RWPE1 (cell line): Measurements from ENCODE around the gene CSF1R.

Experiments
- CTCF ChIA-PET: fragments of 350-600 bp; sonication (Branson Sonifier 250); formaldehyde crosslinking; extraction: SDS; loops from one replicate; lab custom pipeline; 2021; lab: Yijun Ruan, JAX
- POLR2A ChIA-PET: fragments of 400-600 bp; formaldehyde crosslinking; extraction: SDS; loops from one replicate; lab custom pipeline; 2020; ENCODE audit warnings: antibody characterized with exemption; ENCODE audit not compliant: low non-redundant PET; lab: Yijun Ruan, JAX
- DNase-seq: peaks from one replicate; pipeline ENCODE4 v3.0.0; 2012; ENCODE audit warnings: low spot score
- H3K27ac ChIP-seq: fragments of 450-650 bp; 2 replicates; pipeline ENCODE4 v1.5.1; 2017
- TF ChIP-seq, protein P1 (sequence below): fragments of 450-650 bp; conservative IDR thresholded peaks from 2 replicates; pipeline ENCODE4 v1.5.1; 2017; ENCODE audit warnings: low read depth, mild to moderate bottlenecking

The CSF1R gene

DNA sequence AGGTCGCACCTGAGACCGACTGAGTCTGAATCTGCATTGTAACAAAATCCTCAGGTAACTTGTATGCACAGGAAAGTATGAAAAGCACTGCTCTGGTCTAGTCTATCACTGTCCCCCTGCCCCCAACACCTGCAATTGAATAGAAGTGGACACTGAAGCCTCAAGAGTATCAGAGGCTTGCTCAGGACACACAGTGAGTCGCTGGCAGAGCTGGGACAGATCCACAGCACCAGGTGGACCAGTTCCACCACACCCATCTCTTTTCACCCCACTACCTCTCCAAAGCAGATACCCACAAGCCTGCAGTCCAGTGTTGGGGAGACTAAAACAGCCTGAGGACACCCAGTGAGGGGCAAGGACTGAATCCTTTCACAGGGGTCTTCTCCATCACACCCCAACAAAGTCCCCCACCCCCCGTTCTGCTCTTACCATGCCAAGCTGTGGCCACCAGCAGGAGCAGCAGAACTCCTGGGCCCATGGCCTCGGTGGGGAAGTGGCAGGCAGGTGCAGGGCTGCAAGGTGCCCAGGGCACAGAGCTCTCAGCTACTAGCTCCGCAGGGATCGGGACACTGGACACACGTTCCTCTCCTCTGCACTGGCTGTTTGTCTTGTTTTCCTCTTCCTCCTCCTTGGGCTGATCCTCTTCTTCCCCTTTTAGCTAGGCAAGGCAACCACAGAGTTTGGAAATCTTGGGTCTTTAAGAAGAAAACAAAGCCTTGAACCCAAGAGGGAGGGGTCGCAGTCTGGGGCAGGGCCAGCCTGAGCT lies at the start of gene CSF1R:
CSF1R (minus strand) TSS at position 605 of the 766 bp plus-strand sequence; CDS start at position 478, 127 bp downstream.
- CTCF ChIA-PET = interaction anchor here (0.7 kb wide), 1 partner anchor 71 kb away, joined by 4 read pairs; no protein-coding TSS in a partner anchor
- POLR2A ChIA-PET = interaction anchor here (0.5 kb wide), 1 partner anchor 12 kb away, joined by 3 read pairs; no protein-coding TSS in a partner anchor
- DNase-seq = no peak
- H3K27ac ChIP-seq = no peak within 1 kb of the TSS
- TF ChIP-seq, protein P1, sequence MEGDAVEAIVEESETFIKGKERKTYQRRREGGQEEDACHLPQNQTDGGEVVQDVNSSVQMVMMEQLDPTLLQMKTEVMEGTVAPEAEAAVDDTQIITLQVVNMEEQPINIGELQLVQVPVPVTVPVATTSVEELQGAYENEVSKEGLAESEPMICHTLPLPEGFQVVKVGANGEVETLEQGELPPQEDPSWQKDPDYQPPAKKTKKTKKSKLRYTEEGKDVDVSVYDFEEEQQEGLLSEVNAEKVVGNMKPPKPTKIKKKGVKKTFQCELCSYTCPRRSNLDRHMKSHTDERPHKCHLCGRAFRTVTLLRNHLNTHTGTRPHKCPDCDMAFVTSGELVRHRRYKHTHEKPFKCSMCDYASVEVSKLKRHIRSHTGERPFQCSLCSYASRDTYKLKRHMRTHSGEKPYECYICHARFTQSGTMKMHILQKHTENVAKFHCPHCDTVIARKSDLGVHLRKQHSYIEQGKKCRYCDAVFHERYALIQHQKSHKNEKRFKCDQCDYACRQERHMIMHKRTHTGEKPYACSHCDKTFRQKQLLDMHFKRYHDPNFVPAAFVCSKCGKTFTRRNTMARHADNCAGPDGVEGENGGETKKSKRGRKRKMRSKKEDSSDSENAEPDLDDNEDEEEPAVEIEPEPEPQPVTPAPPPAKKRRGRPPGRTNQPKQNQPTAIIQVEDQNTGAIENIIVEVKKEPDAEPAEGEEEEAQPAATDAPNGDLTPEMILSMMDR = no peak

DNA sequence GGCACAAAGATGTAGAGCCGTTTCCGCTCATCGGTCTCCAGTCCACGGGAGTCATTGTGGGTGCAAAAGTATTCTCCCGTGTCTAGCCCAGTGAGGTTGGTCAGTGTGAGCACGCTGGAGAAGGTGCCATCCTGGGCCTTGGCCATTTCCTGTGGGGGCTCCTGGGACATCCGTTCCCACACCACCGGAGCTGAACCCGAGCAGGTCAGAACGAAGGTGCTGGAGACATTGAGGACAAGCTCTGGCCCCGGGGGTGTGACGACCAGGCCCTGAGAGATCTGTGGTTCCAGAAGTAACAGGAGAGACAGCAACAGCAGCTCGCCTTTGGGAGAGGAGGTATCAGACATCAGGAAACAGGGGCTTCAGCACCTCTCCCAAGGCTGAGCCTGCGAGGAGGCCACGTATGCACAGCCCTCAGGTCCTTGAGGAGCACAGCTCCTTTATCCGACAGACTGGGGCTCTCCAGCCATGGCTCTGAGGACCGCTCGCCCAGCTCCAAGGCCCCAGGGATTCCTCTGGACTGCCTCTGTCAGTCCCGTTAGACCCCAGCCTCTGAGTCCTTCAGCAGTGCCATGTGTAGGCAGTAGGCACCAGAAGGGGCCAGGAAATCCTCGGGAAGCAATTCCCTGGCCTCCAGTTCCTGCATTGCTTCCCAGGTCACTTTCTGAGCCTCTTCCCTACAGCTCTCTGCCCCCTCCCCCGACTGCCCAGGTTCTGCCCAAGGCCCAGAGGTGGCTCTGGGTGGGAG lies 49.4 kb upstream of the CSF1R start:
- no peak overlapping the region; the same call in 1 of the 2 replicates for H3K27ac ChIP-seq
- CTCF ChIA-PET = interaction anchor here (0.6 to 1.8 kb wide), 3 partner anchors 83 to 994 kb away, joined by 3 to 10 read pairs (median 3); partner anchors contain the start of gene ABLIM3
- DNase-seq = no peak
- POLR2A ChIA-PET = no interaction called here
- TF ChIP-seq, protein P1 = no peak

DNA sequence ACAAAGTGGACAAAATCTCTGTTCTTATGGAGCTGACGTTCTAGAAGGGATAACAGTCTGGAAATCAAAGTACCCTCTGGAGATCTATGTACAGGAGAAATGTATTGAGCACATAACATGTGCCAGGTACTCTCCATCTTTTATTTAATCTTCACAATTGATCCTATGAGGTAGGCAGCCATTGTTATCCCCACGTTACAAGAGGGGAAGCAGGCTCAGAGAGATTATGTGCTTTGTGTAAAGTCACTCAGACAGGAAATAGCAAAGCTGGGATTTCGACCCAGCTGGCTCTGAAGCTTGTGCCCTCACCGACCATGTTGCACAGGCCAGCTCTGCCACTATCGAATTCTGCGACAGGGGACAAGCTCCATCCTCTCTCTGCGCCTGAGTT lies 47.8 kb upstream of the CSF1R start:
- TF ChIP-seq, protein P1 = no peak
- DNase-seq = no peak
- ChIA-PET CTCF (interaction anchor here (0.5 to 1.8 kb wide), 3 partner anchors 27 to 419 kb away, joined by 3 to 10 read pairs (median 4); no protein-coding TSS in a partner anchor), POLR2A (no interaction called here)
- H3K27ac ChIP-seq = no peak overlapping the region

DNA sequence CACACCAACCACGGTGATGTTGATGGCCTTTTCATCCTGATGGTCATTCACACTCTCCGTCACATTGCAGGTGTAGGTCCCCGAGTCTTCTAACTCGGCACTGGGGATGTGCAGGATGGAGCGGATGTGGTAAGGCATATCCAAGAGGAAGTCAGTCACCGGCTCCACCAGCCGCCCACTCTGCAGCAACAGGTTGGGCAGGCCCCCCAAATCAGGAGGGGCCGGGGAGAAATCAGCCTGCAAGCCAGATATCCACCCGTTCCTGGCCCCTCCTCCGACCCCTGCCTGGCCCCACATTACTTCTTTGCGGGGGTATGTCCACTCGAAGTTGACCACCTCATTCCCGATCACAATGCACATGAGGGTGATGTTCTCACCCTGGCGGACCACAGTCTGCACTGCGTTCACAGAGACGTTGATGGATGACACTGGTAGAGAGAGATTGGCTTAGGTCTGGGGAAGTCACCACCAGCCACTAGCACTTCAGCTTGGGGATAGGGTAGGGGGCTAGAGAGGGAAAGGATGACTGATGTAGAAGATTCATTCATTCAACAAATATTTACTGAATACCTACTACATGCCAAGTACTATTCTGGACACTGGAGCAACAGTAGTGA lies 47.3 kb upstream of the CSF1R start:
- ChIA-PET CTCF (interaction anchor here (0.6 kb wide), 1 partner anchor 27 kb away, joined by 4 read pairs; no protein-coding TSS in a partner anchor), POLR2A (no interaction called here)
- DNase-seq = no peak
- TF ChIP-seq, protein P1 = no peak
- no peak overlapping the region for H3K27ac ChIP-seq

DNA sequence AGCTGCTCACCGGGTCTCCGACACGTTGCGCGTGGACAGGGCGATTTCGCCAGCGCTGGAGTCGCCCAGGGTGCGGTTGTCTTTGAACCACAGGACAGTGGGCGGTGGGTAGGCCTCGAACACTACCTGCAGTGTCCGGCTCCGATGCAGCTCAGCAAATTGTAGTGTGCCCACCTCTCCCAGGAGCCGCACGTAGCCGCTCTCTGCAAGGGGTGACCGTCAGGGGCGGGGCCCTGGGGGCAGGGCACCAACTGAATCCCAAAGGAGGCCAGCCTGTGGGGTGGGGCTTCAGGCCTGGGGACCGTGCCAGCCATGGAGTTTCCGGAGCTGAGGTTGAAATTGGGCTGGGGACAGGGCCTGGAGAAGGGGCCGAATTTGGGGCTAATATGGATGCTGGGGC lies 46.4 kb upstream of the CSF1R start:
- CTCF ChIA-PET = no interaction called here
- POLR2A ChIA-PET = no interaction called here
- no peak overlapping the region for H3K27ac ChIP-seq
- DNase-seq = no peak
- TF ChIP-seq, protein P1 = no peak
